ENCODE results near the gene MPV17L2. TPM values are rescaled to one million over a fixed set of nuclear protein-coding genes. Genes with fewer than 3 reads are reported as not detected.
A peak's percentile ranks its signal among the peaks of the same experiment; 100 is the strongest.

The MPV17L2 gene
- 10 to 100 TPM; 12.2 to 17.7 (median 15.4) TPM for polyA plus RNA-seq

DNA sequence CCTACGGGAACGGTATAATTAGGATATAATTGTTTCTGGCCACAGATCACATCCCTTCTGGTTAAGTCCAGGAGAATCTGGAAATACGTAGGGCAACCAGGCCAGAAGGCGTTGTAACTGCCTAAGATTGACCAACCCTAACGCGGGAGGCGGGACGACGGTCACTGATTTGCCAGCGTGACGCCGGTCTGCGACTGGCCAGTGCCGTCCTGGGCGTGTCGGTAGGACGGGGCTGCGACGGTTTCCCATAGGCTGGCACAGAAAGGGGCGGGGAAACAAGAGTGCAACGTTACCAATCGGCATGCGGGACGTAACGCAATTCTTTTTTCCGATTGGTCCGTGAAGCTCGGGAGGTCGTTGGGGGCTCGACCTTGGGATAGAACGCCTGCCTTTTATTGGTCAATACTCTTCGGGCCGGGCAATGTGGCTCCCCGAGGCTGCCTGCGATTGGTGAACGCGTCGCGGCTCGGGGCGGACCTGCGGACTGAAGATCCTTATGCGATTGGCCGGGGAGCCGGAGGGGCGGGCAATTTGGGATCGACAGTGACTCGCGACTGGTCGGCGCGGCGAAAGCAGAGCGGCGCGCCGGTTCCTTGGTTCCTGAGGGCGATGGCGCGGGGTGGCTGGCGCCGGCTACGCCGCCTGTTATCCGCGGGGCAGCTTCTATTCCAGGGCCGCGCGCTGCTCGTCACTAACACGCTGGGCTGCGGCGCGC is at the start of gene MPV17L2:
TSS of gene MPV17L2 (plus strand) at position 546 of the 715 bp plus-strand sequence. CDS start at position 610, 64 bp downstream.
- Mint-ChIP-seq H3K9me3 (no peaks in the 10 kb centered on the region), H3K4me1 (peaks cover 22 to 27% of the 10 kb centered on the region in 2 donors), H3K27ac (peak within 1 kb of the TSS; percentile 87 to 99 (median 96)), H3K36me3 (no peaks in the 10 kb centered on the region), H3K27me3 (ENCODE audit: low read depth in 3 of 3) (peaks cover 5 to 9% (median 8%) of the 10 kb centered on the region in 3 donors), H3K4me3 (peak within 1 kb of the TSS; percentile 88 to 99 (median 93))
- DNase-seq, result peak; percentile 99

DNA sequence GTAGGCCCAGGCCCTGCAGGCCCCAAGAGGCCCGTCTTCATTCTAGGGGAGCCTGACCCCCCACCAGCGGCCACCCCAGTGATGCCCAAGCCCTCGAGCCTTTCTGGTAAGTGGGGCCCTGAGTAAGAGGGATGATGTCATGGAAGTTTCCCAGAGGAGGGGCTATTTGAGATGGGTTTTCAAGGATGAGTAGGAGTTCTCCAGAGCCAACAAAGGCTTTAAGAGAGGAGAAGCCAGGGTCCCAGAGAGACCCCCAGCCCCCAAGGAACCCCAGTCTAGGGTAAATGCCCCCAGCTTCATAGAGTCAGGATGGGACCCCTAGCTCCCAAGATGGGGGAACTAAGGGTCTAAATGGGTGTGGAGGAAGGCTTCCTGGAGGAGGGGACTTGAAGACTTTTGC is 49.1 kb upstream of the MPV17L2 start:
- peaks cover 3 to 15% (median 10%) of the 10 kb centered on the region in 3 donors for H3K27me3 Mint-ChIP-seq (ENCODE audit: low read depth in 3 of 3)
- H3K27ac Mint-ChIP-seq, result peak overlapping the region in 3 of 6 donors; percentile 1 to 69 (median 62)
- H3K9me3 Mint-ChIP-seq, result no peaks in the 10 kb centered on the region
- H3K4me3 Mint-ChIP-seq, result no peak overlapping the region
- no peak for DNase-seq
- H3K36me3 Mint-ChIP-seq, result peaks cover 23 to 53% (median 47%) of the 10 kb centered on the region in 3 donors
- peaks cover 19 to 27% of the 10 kb centered on the region in 2 donors for H3K4me1 Mint-ChIP-seq

GRCh38 chr19:18144361-18144760 is 48.7 kb upstream of the MPV17L2 start:
- H3K4me3 Mint-ChIP-seq, result no peak overlapping the region
- H3K4me1 Mint-ChIP-seq, result peaks cover 22 to 27% of the 10 kb centered on the region in 2 donors
- H3K27ac Mint-ChIP-seq, result peak overlapping the region in 1 of 6 donors; percentile 62
- H3K27me3 Mint-ChIP-seq (ENCODE audit: low read depth in 3 of 3), result peaks cover 4 to 14% (median 12%) of the 10 kb centered on the region in 3 donors
- no peak for DNase-seq
- no peaks in the 10 kb centered on the region for H3K9me3 Mint-ChIP-seq
- peaks cover 22 to 51% (median 44%) of the 10 kb centered on the region in 3 donors for H3K36me3 Mint-ChIP-seq

- Mint-ChIP-seq H3K4me3 (no peak overlapping the region), H3K36me3 (peaks cover 22 to 53% (median 44%) of the 10 kb centered on the region in 3 donors), H3K9me3 (no peaks in the 10 kb centered on the region), H3K27me3 (ENCODE audit: low read depth in 3 of 3) (peaks cover 4 to 18% (median 15%) of the 10 kb centered on the region in 3 donors), H3K27ac (peak overlapping the region in 3 of 6 donors; percentile 58 to 60 (median 59)), H3K4me1 (peaks cover 27 to 31% of the 10 kb centered on the region in 2 donors)
- DNase-seq, result no peak
Measured at GRCh38 chr19:18144906-18145305, 48.1 kb upstream of the MPV17L2 start.

DNA sequence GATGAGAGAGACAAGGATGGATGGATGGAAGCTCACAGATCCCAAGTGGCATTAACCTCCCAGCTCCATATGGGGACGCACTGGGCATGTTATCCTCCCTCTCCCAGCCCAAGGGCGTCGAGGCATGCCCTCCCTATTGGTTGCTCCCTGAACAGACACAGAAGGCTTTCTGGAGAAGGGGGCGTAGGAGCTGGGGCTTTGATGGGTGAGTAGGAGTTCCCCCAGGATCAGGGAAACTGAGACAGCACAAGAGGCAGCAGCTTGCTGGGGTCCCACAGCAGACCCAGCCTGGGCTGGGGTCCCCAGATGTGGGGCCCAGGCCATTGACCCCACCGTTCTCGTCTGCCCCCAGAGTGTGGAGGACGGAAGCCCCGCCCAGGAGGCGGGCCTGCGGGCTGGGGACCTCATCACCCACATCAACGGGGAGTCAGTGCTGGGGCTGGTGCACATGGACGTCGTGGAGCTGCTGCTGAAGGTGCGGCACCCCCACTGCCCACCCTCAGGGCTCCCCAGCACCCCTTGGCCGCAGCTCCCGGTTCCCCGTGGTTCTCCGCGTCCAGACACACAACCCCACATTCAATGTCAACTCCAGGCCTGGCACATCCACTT is 47.5 kb upstream of the MPV17L2 start:
- Mint-ChIP-seq H3K36me3 (peaks cover 18 to 50% (median 41%) of the 10 kb centered on the region in 3 donors), H3K9me3 (no peaks in the 10 kb centered on the region), H3K27ac (peak overlapping the region in 4 of 6 donors; percentile 59 to 77 (median 61)), H3K4me1 (peaks cover 31 to 37% of the 10 kb centered on the region in 2 donors), H3K27me3 (ENCODE audit: low read depth in 3 of 3) (peaks cover 6 to 17% (median 15%) of the 10 kb centered on the region in 3 donors), H3K4me3 (no peak overlapping the region)
- no peak for DNase-seq

DNA sequence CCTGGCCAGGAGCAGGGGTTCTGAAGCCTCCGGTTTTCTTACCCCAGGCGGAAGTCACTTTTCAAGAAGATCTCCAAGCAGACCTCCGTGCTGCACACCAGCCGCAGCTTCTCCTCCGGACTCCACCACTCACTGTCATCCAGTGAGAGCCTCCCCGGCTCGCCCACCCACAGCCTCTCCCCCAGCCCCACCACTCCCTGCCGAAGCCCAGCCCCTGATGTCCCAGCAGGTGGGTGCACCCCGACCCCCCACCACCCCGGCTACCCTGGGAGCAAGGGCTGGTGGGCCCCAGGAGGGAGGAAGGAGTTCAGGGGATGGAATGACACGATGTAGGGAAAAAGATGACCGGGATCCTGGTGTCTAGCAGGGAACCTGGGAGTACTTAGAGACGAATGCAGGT is 45.6 kb upstream of the MPV17L2 start:
- Mint-ChIP-seq H3K4me1 (peaks cover 50 to 56% of the 10 kb centered on the region in 2 donors), H3K27ac (peak overlapping the region; percentile 46 to 88 (median 82)), H3K27me3 (ENCODE audit: low read depth in 3 of 3) (peaks cover 8 to 18% (median 18%) of the 10 kb centered on the region in 3 donors), H3K9me3 (no peaks in the 10 kb centered on the region), H3K4me3 (peak overlapping the region; percentile 40 to 89 (median 52)), H3K36me3 (peaks cover 14 to 42% (median 31%) of the 10 kb centered on the region in 3 donors)
- no peak for DNase-seq

GRCh38 chr19:18149596-18149975 is 43.4 kb upstream of the MPV17L2 start:
- H3K4me3 Mint-ChIP-seq, result peak overlapping the region; percentile 84 to 93 (median 90)
- H3K36me3 Mint-ChIP-seq, result peaks cover 10 to 35% (median 21%) of the 10 kb centered on the region in 3 donors
- no peaks in the 10 kb centered on the region for H3K9me3 Mint-ChIP-seq
- DNase-seq, result peak; percentile 43 to 57 (median 54)
- peak overlapping the region; percentile 88 to 96 (median 94) for H3K27ac Mint-ChIP-seq
- H3K4me1 Mint-ChIP-seq, result peaks cover 63 to 67% of the 10 kb centered on the region in 2 donors
- H3K27me3 Mint-ChIP-seq (ENCODE audit: low read depth in 3 of 3), result peaks cover 18 to 31% (median 26%) of the 10 kb centered on the region in 3 donors

GRCh38 chr19:18150776-18151624 is 42.0 kb upstream of the MPV17L2 start:
- Mint-ChIP-seq H3K4me3 (peak overlapping the region; percentile 84 to 96 (median 91)), H3K27me3 (ENCODE audit: low read depth in 3 of 3) (peaks cover 18 to 28% (median 26%) of the 10 kb centered on the region in 3 donors), H3K4me1 (peaks cover 65 to 68% of the 10 kb centered on the region in 2 donors), H3K9me3 (no peaks in the 10 kb centered on the region), H3K36me3 (peaks cover 10 to 27% (median 16%) of the 10 kb centered on the region in 3 donors), H3K27ac (peak overlapping the region; percentile 90 to 98 (median 93))
- DNase-seq, result no peak

DNA sequence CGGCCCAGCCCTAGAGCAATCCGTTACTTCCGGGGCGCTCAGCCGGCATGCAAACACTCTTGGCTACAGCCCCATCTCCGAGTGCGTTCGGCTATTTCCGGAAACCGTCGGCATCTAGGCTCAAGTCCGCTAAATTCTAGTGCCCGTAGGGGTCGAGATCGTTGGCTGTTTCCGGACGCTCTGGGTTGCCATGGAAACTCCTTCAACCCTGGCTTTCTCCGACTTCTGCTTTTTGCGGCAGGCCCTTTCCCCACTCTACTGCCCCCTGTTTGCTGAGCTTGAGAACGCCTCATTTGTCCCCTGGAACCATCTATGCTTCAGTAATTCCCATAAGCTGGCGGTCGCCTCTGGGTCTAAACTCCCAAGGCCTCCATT is 40.6 kb upstream of the MPV17L2 start:
- H3K4me3 Mint-ChIP-seq, result peak overlapping the region; percentile 84 to 96 (median 91)
- no peaks in the 10 kb centered on the region for H3K9me3 Mint-ChIP-seq
- DNase-seq, result peak; percentile 97 to 98 (median 98)
- H3K4me1 Mint-ChIP-seq, result peaks cover 57 to 63% of the 10 kb centered on the region in 2 donors
- H3K36me3 Mint-ChIP-seq, result peaks cover 3 to 19% (median 8%) of the 10 kb centered on the region in 3 donors
- peaks cover 16 to 28% (median 26%) of the 10 kb centered on the region in 3 donors for H3K27me3 Mint-ChIP-seq (ENCODE audit: low read depth in 3 of 3)
- peak overlapping the region; percentile 90 to 98 (median 93) for H3K27ac Mint-ChIP-seq

GRCh38 chr19:18152817-18153555 is 40.0 kb upstream of the MPV17L2 start, which contains the start of gene PIK3R2:
Gene PIK3R2, plus strand, starts transcription at chr19:18153163. Its CDS starts 2,717 bp downstream, at chr19:18155880.
- Mint-ChIP-seq H3K4me1 (peaks cover 55 to 59% of the 10 kb centered on the region in 2 donors), H3K36me3 (peaks cover 0 to 16% (median 4%) of the 10 kb centered on the region in 3 donors), H3K27ac (peak within 1 kb of the TSS; percentile 90 to 98 (median 93)), H3K4me3 (peak within 1 kb of the TSS; percentile 84 to 96 (median 91)), H3K27me3 (ENCODE audit: low read depth in 3 of 3) (peaks cover 16 to 25% (median 25%) of the 10 kb centered on the region in 3 donors), H3K9me3 (no peaks in the 10 kb centered on the region)
- peak; percentile 100 for DNase-seq

GRCh38 chr19:18153556-18154134 is 39.4 kb upstream of the MPV17L2 start:
- peaks cover 0 to 10% (median 3%) of the 10 kb centered on the region in 3 donors for H3K36me3 Mint-ChIP-seq
- peak overlapping the region; percentile 69 to 89 (median 80) for H3K27ac Mint-ChIP-seq
- H3K9me3 Mint-ChIP-seq, result no peaks in the 10 kb centered on the region
- H3K4me1 Mint-ChIP-seq, result peaks cover 48 to 53% of the 10 kb centered on the region in 2 donors
- peak overlapping the region; percentile 84 to 96 (median 90) for H3K4me3 Mint-ChIP-seq
- DNase-seq, result no peak
- peaks cover 16 to 25% (median 19%) of the 10 kb centered on the region in 3 donors for H3K27me3 Mint-ChIP-seq (ENCODE audit: low read depth in 3 of 3)

Measured in immature natural killer cell (primary cell).